ENCODE data around the gene CD2. TPM values are rescaled to one million over a fixed set of nuclear protein-coding genes. Genes with fewer than 3 reads are reported as not detected.

Gene CD2
- total and polyA plus RNA-seq, 2 of the 8 experiments (the other 6 are each of a cell fraction or from before 2014, with no cell fraction given), result not detected

DNA sequence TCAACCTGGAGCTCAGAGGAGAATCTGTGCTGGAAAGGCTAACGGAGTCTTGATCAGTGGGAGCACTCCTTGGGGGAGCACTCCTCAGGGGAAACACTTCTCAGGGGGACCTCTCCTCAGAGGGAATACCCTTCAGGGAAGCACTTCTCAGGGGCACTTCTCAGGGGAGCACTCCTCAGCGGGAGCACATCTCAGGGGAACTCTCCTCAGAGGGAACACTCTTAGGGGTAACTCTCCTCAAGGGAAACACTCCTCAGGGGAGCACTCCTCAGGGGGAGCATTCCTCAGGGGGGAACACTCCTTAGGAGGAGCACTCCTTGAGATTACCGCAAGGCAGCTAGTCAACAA lies 41.2 kb downstream of the CD2 start:
- Histone ChIP-seq H3K56ac (replicated peaks; ENCODE audit: insufficient read length, low read depth, low read length) (no peak overlapping the region), H4K5ac (ENCODE audit: insufficient read length, low read depth, low read length) (no peak overlapping the region), H3K23ac (ENCODE audit: insufficient read length) (no peak overlapping the region), H3K79me2 (ENCODE audit: control insufficient read depth in 1 of 2, insufficient read depth in 2 of 2, low read length in 2 of 2) (no peaks in the 10 kb centered on the region), H4K91ac (replicated peaks; ENCODE audit: insufficient read length, low read length) (no peak overlapping the region), H3K9ac (replicated peaks in 1 of 4; ENCODE audit: extremely low read depth in 1 of 4, low read depth in 3 of 4, low read length in 3 of 4) (no peak overlapping the region), H2BK15ac (ENCODE audit: low read length) (no peak overlapping the region; the same call in 1 of the 2 replicates), H2BK120ac (replicated peaks; ENCODE audit: low read depth, low read length) (no peak overlapping the region), H2AK5ac (ENCODE audit: low read depth, low read length) (no peak overlapping the region), H3K27ac (ENCODE audit: low read depth, low read length) (no peak overlapping the region), H4K8ac (ENCODE audit: extremely low read depth, insufficient read depth, low read length) (no peak overlapping the region; the same call in 1 of the 2 replicates), H3K23me2 (ENCODE audit: low read depth, low read length) (no peaks in the 10 kb centered on the region), H2BK12ac (ENCODE audit: low read depth, low read length) (no peak overlapping the region), H3K79me1 (ENCODE audit: low read depth, low read length) (no peaks in the 10 kb centered on the region), H3K4me2 (ENCODE audit: insufficient read depth in 1 of 2, low read depth in 2 of 2, low read length in 2 of 2) (no peak overlapping the region), H3K14ac (ENCODE audit: insufficient read length) (no peak overlapping the region), H3K4me3 (ENCODE audit: extremely low read depth in 1 of 4, insufficient read depth in 2 of 4, low read depth in 3 of 4, low read length in 4 of 4) (no peak overlapping the region), H2BK5ac (ENCODE audit: low read depth, low read length) (no peak overlapping the region; the same call in 1 of the 2 replicates), H3K27me3 (replicated peaks in 1 of 4; ENCODE audit: control insufficient read depth in 3 of 4, extremely low read depth in 1 of 4, insufficient read depth in 3 of 4, low read length in 3 of 4) (no peaks in the 10 kb centered on the region; a peak in 1 of 7 replicates), H2AFZ (ENCODE audit: low read length) (no peak overlapping the region), H3K4me1 (replicated peaks in 1 of 4; ENCODE audit: control insufficient read depth in 3 of 4, insufficient read depth in 4 of 4, low read length in 3 of 4) (peaks cover 0 to 3% (median 0%) of the 10 kb centered on the region in 4 experiments; a peak in 2 of 7 replicates), H3K36me3 (ENCODE audit: control insufficient read depth in 2 of 4, insufficient read depth in 4 of 4, low read length in 3 of 4) (no peaks in the 10 kb centered on the region), H3K9me3 (ENCODE audit: insufficient read depth in 2 of 2, low read depth in 1 of 2, low read length in 1 of 2) (no peaks in the 10 kb centered on the region), H4K20me1 (replicated peaks in 1 of 2; ENCODE audit: control insufficient read depth in 1 of 2, insufficient read depth in 2 of 2, low read length in 2 of 2) (no peaks in the 10 kb centered on the region), H3K18ac (ENCODE audit: extremely low read depth, low read length) (no peak overlapping the region), H2BK20ac (ENCODE audit: low read length) (no peak overlapping the region; the same call in 1 of the 2 replicates), H3K4ac (replicated peaks; ENCODE audit: insufficient read length, low read depth, low read length) (no peak overlapping the region)
- CTCF ChIA-PET (ENCODE audit: partially characterized antibody), result interaction anchor here (1.2 to 1.6 kb wide), 3 partner anchors 35 to 116 kb away, joined by 3 to 8 read pairs (median 3); no protein-coding TSS in a partner anchor
- DNase-seq (ENCODE audit: low read depth in 1 of 2, low spot score in 2 of 2) (no peak), FAIRE-seq (no peak)
- POLR2A ChIA-PET (ENCODE audit: partially characterized antibody), result interaction anchor here (1.2 kb wide), 1 partner anchor 11 kb away, joined by 3 read pairs; no protein-coding TSS in a partner anchor
- 82% methylated on average over 3 of the region's 3 CpGs; no CpG with 5 or more reads in 1 of the 2 experiments for WGBS, 2 experiments (ENCODE audit: extremely low coverage in 1 of 2, insufficient coverage in 1 of 2, insufficient read length in 1 of 2, insufficient replicate concordance in 2 of 2, low coverage in 1 of 2, low lambda C conversion rate in 2 of 2, missing lambda C conversion rate in 1 of 2)
- no peak for TF ChIP-seq BACH1 (IDR thresholded peaks at IDR 0.05; ENCODE audit: low read length)
- no peak for TF ChIP-seq CHD2 (IDR thresholded peaks at IDR 0.05; ENCODE audit: low read length)
- TF ChIP-seq SUZ12 (IDR thresholded peaks at IDR 0.05; ENCODE audit: low read length), result no peak
- TF ChIP-seq GTF2F1 (IDR thresholded peaks at IDR 0.05; ENCODE audit: borderline replicate concordance, low read depth, low read length), result no peak
- no peak for TF ChIP-seq SP4 (IDR thresholded peaks at IDR 0.05; ENCODE audit: low read length)
- TF ChIP-seq, protein P1, sequence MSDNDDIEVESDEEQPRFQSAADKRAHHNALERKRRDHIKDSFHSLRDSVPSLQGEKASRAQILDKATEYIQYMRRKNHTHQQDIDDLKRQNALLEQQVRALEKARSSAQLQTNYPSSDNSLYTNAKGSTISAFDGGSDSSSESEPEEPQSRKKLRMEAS (IDR thresholded peaks at IDR 0.05), result no peak
- TF ChIP-seq SIN3A (conservative IDR thresholded peaks at IDR 0.05 in 1 of 2, IDR thresholded peaks at IDR 0.05 in 1 of 2; ENCODE audit: low read depth in 1 of 2, low read length in 2 of 2), result no peak
- TF ChIP-seq CTBP2 (IDR thresholded peaks at IDR 0.05; ENCODE audit: borderline replicate concordance, insufficient read depth, insufficient read length, low read length), result no peak
- TF ChIP-seq EZH2 (IDR thresholded peaks at IDR 0.05; ENCODE audit: low read depth, low read length, severe bottlenecking), result no peak
- no peak for TF ChIP-seq ZNF274 (IDR thresholded peaks at IDR 0.05; ENCODE audit: borderline replicate concordance, extremely low read depth, low read length)
- TF ChIP-seq POLR2A (IDR thresholded peaks at IDR 0.05; ENCODE audit: control extremely low read depth in 1 of 2, low read depth in 2 of 2, low read length in 2 of 2), result no peak
- no peak for TF ChIP-seq KDM5A (IDR thresholded peaks at IDR 0.05; ENCODE audit: low read length)
- no peak for TF ChIP-seq BCL11A (IDR thresholded peaks at IDR 0.05; ENCODE audit: low read depth in 2 of 2, low read length in 2 of 2)
- no peak for TF ChIP-seq RXRA (IDR thresholded peaks at IDR 0.05; ENCODE audit: insufficient read depth, low read depth, low read length)
- no peak for TF ChIP-seq SIRT6 (IDR thresholded peaks at IDR 0.05; ENCODE audit: low read length)

Data from H1 (cell line).